Measurements from ENCODE around the gene RBMS1. TPM values are rescaled to one million over a fixed set of nuclear protein-coding genes. Genes with fewer than 3 reads are reported as not detected.

RBMS1 gene
- total RNA-seq, 1 donor from 2014 or later: 51.1 TPM

DNA sequence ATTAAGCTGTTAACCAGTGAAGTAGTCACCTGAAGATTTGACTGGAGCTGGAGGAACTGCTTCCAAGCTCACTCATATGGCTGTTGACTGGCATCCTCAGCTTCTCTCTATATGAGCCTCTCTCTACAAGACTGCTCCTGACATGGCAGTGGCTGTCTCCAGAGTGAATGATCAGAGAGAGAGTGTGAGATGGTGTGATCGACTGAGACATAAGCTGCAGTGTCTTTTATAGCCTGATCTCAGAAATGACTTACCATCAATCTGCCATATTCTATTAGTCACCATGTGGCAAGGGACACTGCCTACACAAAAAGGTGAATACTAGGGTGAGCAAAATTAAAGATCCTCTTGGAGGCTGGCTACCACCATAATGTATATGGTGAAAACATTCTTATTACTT lies 7.8 kb upstream of the RBMS1 start:
- no peak for DNase-seq (ENCODE audit: low spot score in 2 of 2)
- H3K27me3 ChIP-seq: no peaks in the 10 kb centered on the region
- intact Hi-C loops (cut with DNase I): no loop called here
- H3K36me3 ChIP-seq: no peaks in the 10 kb centered on the region
- H3K27ac ChIP-seq: no peak overlapping the region
- TF ChIP-seq, protein P1, sequence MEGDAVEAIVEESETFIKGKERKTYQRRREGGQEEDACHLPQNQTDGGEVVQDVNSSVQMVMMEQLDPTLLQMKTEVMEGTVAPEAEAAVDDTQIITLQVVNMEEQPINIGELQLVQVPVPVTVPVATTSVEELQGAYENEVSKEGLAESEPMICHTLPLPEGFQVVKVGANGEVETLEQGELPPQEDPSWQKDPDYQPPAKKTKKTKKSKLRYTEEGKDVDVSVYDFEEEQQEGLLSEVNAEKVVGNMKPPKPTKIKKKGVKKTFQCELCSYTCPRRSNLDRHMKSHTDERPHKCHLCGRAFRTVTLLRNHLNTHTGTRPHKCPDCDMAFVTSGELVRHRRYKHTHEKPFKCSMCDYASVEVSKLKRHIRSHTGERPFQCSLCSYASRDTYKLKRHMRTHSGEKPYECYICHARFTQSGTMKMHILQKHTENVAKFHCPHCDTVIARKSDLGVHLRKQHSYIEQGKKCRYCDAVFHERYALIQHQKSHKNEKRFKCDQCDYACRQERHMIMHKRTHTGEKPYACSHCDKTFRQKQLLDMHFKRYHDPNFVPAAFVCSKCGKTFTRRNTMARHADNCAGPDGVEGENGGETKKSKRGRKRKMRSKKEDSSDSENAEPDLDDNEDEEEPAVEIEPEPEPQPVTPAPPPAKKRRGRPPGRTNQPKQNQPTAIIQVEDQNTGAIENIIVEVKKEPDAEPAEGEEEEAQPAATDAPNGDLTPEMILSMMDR (IDR thresholded peaks at IDR 0.05): no peak
- H3K9me3 ChIP-seq: no peaks in the 10 kb centered on the region
- H3K4me3 ChIP-seq: no peak overlapping the region
- peaks cover 0 to 8% of the 10 kb centered on the region in 2 donors for H3K4me1 ChIP-seq

DNA sequence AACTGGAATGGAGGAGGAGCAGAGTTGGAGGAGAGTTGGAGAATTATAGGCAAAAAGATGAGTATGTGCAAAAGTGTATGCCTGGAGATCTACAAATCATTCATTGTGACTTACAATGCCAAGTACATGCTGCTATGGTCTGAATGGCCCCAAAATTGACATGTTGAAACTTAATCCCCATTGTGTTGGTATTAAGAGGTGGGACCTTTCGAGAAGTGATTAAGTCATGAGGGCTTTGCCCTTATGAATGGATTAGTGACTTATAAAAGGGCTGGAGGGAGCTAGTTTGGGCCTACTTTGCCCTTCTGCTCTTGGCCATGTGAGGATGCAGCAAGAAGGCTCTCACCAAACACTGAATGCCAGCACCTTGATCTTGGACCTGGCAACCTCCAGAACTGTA lies 6.3 kb upstream of the RBMS1 start:
- intact Hi-C loops (cut with DNase I): loop anchor here (5.0 to 10.0 kb wide), 4 partner anchors 82 to 885 kb away; partner anchors contain the start of gene BAZ2B
- Histone ChIP-seq H3K4me3 (no peak overlapping the region), H3K27ac (peak overlapping the region in 1 of 2 donors; percentile 56), H3K27me3 (no peaks in the 10 kb centered on the region), H3K36me3 (no peaks in the 10 kb centered on the region), H3K4me1 (peaks cover 0 to 8% of the 10 kb centered on the region in 2 donors), H3K9me3 (no peaks in the 10 kb centered on the region)
- no peak for DNase-seq (ENCODE audit: low spot score in 2 of 2)
- TF ChIP-seq, protein P1 (IDR thresholded peaks at IDR 0.05): no peak

DNA sequence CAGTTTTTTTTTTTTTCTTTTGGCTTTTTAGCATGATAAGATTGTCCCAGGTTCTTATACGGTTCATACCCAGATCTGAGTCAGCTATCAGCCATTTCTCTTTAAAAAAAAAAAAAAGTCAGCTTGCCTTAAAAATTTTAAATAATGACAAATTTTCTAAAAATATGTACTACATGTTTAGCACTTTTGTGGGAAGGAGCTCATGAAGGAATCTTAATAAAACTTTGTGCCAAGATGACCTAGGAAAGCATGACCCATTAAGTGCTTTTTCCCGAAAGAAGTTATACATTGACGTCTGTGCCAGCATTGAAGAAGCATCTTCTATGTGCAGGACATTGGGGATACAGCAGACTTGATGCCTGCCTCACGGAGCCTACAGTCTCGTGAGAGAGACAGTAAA lies 4.5 kb upstream of the RBMS1 start:
- Histone ChIP-seq H3K4me1 (peaks cover 0 to 8% of the 10 kb centered on the region in 2 donors), H3K4me3 (no peak overlapping the region), H3K27me3 (no peaks in the 10 kb centered on the region), H3K9me3 (no peaks in the 10 kb centered on the region), H3K36me3 (no peaks in the 10 kb centered on the region), H3K27ac (peak overlapping the region; percentile 56 to 58)
- intact Hi-C loops (cut with DNase I): loop anchor here (5.0 to 10.0 kb wide), 4 partner anchors 84 to 883 kb away; partner anchors contain the start of gene BAZ2B
- TF ChIP-seq, protein P1 (IDR thresholded peaks at IDR 0.05): no peak
- DNase-seq (ENCODE audit: low spot score in 2 of 2): no peak

DNA sequence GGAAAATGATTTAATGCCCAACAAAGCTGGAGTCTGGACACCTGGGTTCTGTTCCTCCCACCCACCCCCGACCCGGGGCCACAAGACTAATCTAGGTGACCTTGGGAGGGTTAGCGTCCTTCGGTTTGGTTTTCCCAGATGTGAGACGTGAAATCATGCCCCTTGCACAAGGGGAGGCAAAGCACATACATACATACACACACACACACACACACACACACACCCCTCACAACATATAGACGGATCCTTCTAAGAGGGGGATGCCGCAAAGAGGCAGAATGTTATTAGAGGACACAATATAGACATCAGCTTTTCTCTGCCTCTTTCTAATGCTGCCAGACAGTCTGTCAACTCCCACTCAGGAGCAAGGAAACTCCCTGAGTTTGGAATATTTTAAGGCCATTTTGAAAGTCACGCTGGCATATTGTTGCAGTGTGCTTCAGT lies 616 bp upstream of the RBMS1 start:
- no peaks in the 10 kb centered on the region for H3K27me3 ChIP-seq
- H3K4me3 ChIP-seq: peak overlapping the region; percentile 87 to 93
- no peaks in the 10 kb centered on the region for H3K9me3 ChIP-seq
- TF ChIP-seq, protein P1 (IDR thresholded peaks at IDR 0.05): no peak
- intact Hi-C loops (cut with DNase I): loop anchor here (5.0 to 10.0 kb wide), 7 partner anchors 67 to 879 kb away; partner anchors contain the start of gene BAZ2B
- DNase-seq (ENCODE audit: low spot score in 2 of 2): no peak
- peak overlapping the region; percentile 94 to 96 for H3K27ac ChIP-seq
- H3K36me3 ChIP-seq: no peaks in the 10 kb centered on the region
- peaks cover 8 to 14% of the 10 kb centered on the region in 2 donors for H3K4me1 ChIP-seq

DNA sequence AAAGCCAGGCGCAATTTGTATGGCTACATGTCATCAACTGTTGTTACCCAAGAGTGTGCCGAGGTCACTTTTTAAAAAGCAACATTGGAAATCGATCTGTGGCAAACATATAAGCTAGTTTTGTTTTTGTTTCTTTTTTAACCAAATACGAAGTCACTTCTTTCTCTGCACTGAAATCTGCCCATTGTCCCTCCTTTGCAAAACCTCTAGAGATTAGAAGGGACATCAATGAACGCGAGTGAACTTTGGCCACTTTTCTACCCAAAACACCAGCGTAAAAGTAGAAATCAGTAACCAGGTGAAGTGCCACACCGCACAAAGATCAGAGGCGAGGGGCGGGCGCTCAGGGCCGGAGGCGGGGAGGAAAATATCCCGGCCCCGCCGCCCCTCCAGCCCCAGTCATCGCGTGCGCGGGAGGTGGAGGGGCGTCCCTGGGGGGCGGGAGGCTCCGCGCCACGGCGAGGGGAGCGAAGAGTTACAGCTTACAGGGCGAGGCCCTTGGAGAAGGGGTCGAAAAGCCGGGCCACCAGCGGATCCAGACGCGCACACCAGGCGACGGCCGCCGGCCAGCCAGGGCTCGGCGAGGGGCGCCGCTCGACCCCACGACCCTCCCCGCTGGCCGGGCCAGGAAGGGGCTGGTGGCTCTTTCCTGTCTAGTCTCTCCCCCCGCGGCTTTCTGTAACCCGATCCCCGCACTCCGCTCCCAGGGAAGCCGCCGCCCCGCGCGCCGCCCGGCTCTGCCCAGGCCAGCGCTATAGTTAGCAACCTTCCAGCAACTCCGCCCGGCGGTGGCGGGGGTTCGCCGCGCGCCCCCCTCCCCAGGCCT lies 993 bp downstream of the RBMS1 start:
- TF ChIP-seq, protein P1 (IDR thresholded peaks at IDR 0.05): no peak
- DNase-seq (ENCODE audit: low spot score in 2 of 2): peak in 1 of 2 donors; percentile 83
- Histone ChIP-seq H3K27me3 (no peaks in the 10 kb centered on the region), H3K4me1 (peaks cover 8% of the 10 kb centered on the region in 2 donors), H3K36me3 (no peaks in the 10 kb centered on the region), H3K9me3 (no peaks in the 10 kb centered on the region), H3K27ac (peak overlapping the region; percentile 94 to 96), H3K4me3 (peak overlapping the region; percentile 87 to 93)
- intact Hi-C loops (cut with DNase I): loop anchor here (5.0 to 10.0 kb wide), 7 partner anchors 65 to 878 kb away; partner anchors contain the start of gene BAZ2B
